IMR-90 (cell line): ENCODE measurements around the gene WWP2. TPM values are rescaled to one million over a fixed set of nuclear protein-coding genes. Genes with fewer than 3 reads are reported as not detected.
A peak's percentile ranks its signal among the peaks of the same experiment; 100 is the strongest.
"Not testable (repeated sequence)": the region's sequence is repeated elsewhere in the genome, so short reads cannot be mapped to it uniquely, and the experiment has no call there.

Source experiments
- ATAC-seq: fragments of 200-7000 bp; cut with Tn5 transposase; 2 replicates; pipeline ENCODE4 v1.9.1; 2020; ENCODE audit warnings: low read depth, mild to moderate bottlenecking, moderate library complexity
- BruUV-seq: library from RNA; stranded (reverse); fragments of 400-500 nt; replicated peaks from 2 replicates; lab custom pipeline; 2021; lab: Mats Ljungman, UMichigan
- CTCF ChIA-PET: fragments of 300-600 bp; formaldehyde crosslinking; extraction: SDS; loops from one replicate; lab custom pipeline; 2021; ENCODE audit warnings: antibody characterized with exemption; lab: Yijun Ruan, JAX
- POLR2A ChIA-PET: fragments of 300-600 bp; sonication (Branson Sonifier 250); formaldehyde crosslinking; loops from one replicate; lab custom pipeline; 2022; ENCODE audit warnings: antibody characterized with exemption; ENCODE audit not compliant: unreplicated experiment; lab: Charles Lee
- DNase-seq: peaks from one replicate; pipeline ENCODE4 v3.0.0; 2013
- H2AFZ ChIP-seq: replicated peaks from 2 replicates; pipeline ENCODE3; 2013; ENCODE audit warnings: low read length, mild to moderate bottlenecking; ENCODE audit not compliant: poor library complexity
- H2AK5ac ChIP-seq: 2 replicates; pipeline ENCODE4 v1.6.1; 2013; ENCODE audit warnings: low read depth, low read length, inconsistent platforms
- H2AK9ac ChIP-seq: replicated peaks from 2 replicates; pipeline ENCODE3; 2013; ENCODE audit warnings: mild to moderate bottlenecking, low read depth, low read length, moderate library complexity; ENCODE audit not compliant: poor library complexity
- H2BK120ac ChIP-seq: 2 replicates; pipeline ENCODE4 v1.6.1; 2013; ENCODE audit warnings: low read depth, low read length, inconsistent platforms
- H2BK15ac ChIP-seq: 3 replicates; pipeline ENCODE4 v1.6.1; 2013; ENCODE audit warnings: low read depth, low read length, inconsistent platforms
- H2BK20ac ChIP-seq: 2 replicates; pipeline ENCODE4 v1.6.1; 2013; ENCODE audit warnings: low read depth, mild to moderate bottlenecking, inconsistent platforms, low read length, moderate library complexity
- H2BK5ac ChIP-seq: 2 replicates; pipeline ENCODE4 v1.6.1; 2013; ENCODE audit warnings: mild to moderate bottlenecking, low read depth, low read length, inconsistent platforms; ENCODE audit not compliant: poor library complexity, severe bottlenecking
- H3K14ac ChIP-seq: replicated peaks from 2 replicates; pipeline ENCODE4 v1.6.1; 2013; ENCODE audit warnings: low read depth, low read length, inconsistent platforms
- H3K18ac ChIP-seq: 2 replicates; pipeline ENCODE4 v1.6.1; 2013; ENCODE audit warnings: low read depth, low read length, control low read depth
- H3K23ac ChIP-seq: 2 replicates; pipeline ENCODE4 v1.6.1; 2013; ENCODE audit warnings: low read depth, low read length, inconsistent platforms
- H3K27ac ChIP-seq: 2 replicates; pipeline ENCODE4 v1.5.1; 2013; ENCODE audit warnings: mild to moderate bottlenecking, control low read depth, low read length; ENCODE audit not compliant: insufficient read depth
- H3K27me3 ChIP-seq: 2 replicates; pipeline ENCODE4 v1.6.1; 2013; ENCODE audit warnings: low read length; ENCODE audit not compliant: control insufficient read depth, insufficient read depth
- H3K36me3 ChIP-seq: 2 replicates; pipeline ENCODE4 v1.6.1; 2013; ENCODE audit warnings: low read length, mixed read lengths; ENCODE audit not compliant: control insufficient read depth, insufficient read depth
- H3K4ac ChIP-seq: 2 replicates; pipeline ENCODE4 v1.6.1; 2013; ENCODE audit warnings: low read depth, low read length, inconsistent platforms
- H3K4me1 ChIP-seq: 2 replicates; pipeline ENCODE4 v1.6.1; 2013; ENCODE audit warnings: low read length, mixed read lengths; ENCODE audit not compliant: control insufficient read depth, insufficient read depth
- H3K4me2 ChIP-seq: 2 replicates; pipeline ENCODE4 v1.6.1; 2013; ENCODE audit warnings: low read depth, mild to moderate bottlenecking, control low read depth, low read length, moderate library complexity
- H3K4me3 ChIP-seq: 2 replicates; pipeline ENCODE4 v1.5.1; 2013; ENCODE audit warnings: low read depth, mild to moderate bottlenecking, control low read depth, low read length, moderate library complexity; ENCODE audit not compliant: insufficient read depth
- H3K56ac ChIP-seq: 2 replicates; pipeline ENCODE4 v1.6.1; 2013; ENCODE audit warnings: low read length, inconsistent platforms; ENCODE audit not compliant: insufficient read depth; ENCODE audit errors: extremely low read depth
- H3K79me1 ChIP-seq, 2 experiments: 2 replicates each; pipeline ENCODE4 v1.6.1; 2013; ENCODE audit warnings: low read length in 2 of 2, inconsistent platforms in 1 of 2, low read depth in 1 of 2
- H3K9ac ChIP-seq: 2 replicates; pipeline ENCODE4 v1.6.1; 2013; ENCODE audit warnings: low read depth, low read length, control low read depth
- H3K9me1 ChIP-seq: 2 replicates; pipeline ENCODE4 v1.6.1; 2013; ENCODE audit warnings: low read length, inconsistent platforms; ENCODE audit not compliant: insufficient read depth
- H3K9me3 ChIP-seq: 2 replicates; pipeline ENCODE4 v1.6.1; 2013; ENCODE audit warnings: low read length; ENCODE audit not compliant: control insufficient read depth, insufficient read depth
- H4K20me1 ChIP-seq: 2 replicates; pipeline ENCODE4 v1.6.1; 2013; ENCODE audit warnings: low read length, inconsistent platforms; ENCODE audit not compliant: insufficient read depth
- H4K5ac ChIP-seq: 2 replicates; pipeline ENCODE4 v1.6.1; 2013; ENCODE audit warnings: mild to moderate bottlenecking, low read depth, low read length, control low read depth
- H4K8ac ChIP-seq, 2 experiments: 2 replicates each; pipeline ENCODE4 v1.6.1; 2013; ENCODE audit warnings: low read depth in 2 of 2, low read length in 2 of 2, control low read depth in 1 of 2, inconsistent platforms in 1 of 2
- H4K91ac ChIP-seq: 2 replicates; pipeline ENCODE4 v1.6.1; 2013; ENCODE audit warnings: low read depth, low read length, inconsistent platforms; ENCODE audit not compliant: insufficient read depth
- WGBS, 2 experiments: methylation state at CpG; one replicate each; pipeline versions ENCODE4 v1.1.5 to v1.1.7; 2013; ENCODE audit warnings: missing lambda C conversion rate in 2 of 2; ENCODE audit not compliant: insufficient read length in 1 of 2; ENCODE audit errors: extremely low coverage in 2 of 2; 5-methylcytosine and 5-hydroxymethylcytosine counted together
- dilution Hi-C: fragments of 300-500 bp; cut with HindIII; formaldehyde crosslinking; loops from one replicate; pipeline ENCODE4 v1.14.3; 2018; ENCODE audit warnings: low sequenced_read_pairs; ENCODE audit not compliant: unreplicated experiment
- in situ Hi-C: fragments of 300-500 bp; cut with MboI; formaldehyde crosslinking; loops from 3 replicates; pipeline ENCODE4 v1.14.3; 2019; ENCODE audit warnings: low sequenced_read_pairs, inconsistent platforms, mixed read lengths
- intact Hi-C: fragments of 100-400 bp; cut with micrococcal nuclease; formaldehyde crosslinking; loops from 2 replicates; pipeline ENCODE4 v1.10.0; 2022
- polyA plus RNA-seq, 3 experiments: library from polyadenylated mRNA; depleted of rRNA; stranded (reverse); fragments of >200 nt; gene quantifications; 2 replicates each; pipeline ENCODE4 v1.2.3, GENCODE V29; 2012; ENCODE audit warnings: low replicate concordance in 1 of 3
- total RNA-seq: library from RNA; depleted of rRNA; stranded (reverse); fragments of >200 nt; gene quantifications from 2 replicates; pipeline ENCODE4 v1.2.3, GENCODE V29; 2012

WWP2 gene
- total and polyA plus RNA-seq, 2 of the 4 experiments (the other 2 are of a cell fraction), result 12.7 to 13.7 TPM

- WGBS, 2 experiments, result 0% methylated on average over 2 of the region's 68 CpGs; no CpG with 5 or more reads in 1 of the 2 experiments
- H3K36me3 ChIP-seq, H2AK9ac ChIP-seq, H4K91ac ChIP-seq, H3K4me3 ChIP-seq, in situ Hi-C loops, H4K20me1 ChIP-seq, H2AK5ac ChIP-seq, H2BK15ac ChIP-seq, intact Hi-C loops, H3K9ac ChIP-seq, H4K8ac ChIP-seq, H2BK120ac ChIP-seq, H3K56ac ChIP-seq, H3K79me1 ChIP-seq, H3K4me2 ChIP-seq, H3K18ac ChIP-seq, CTCF ChIA-PET, H2BK20ac ChIP-seq, H3K23ac ChIP-seq, H3K4ac ChIP-seq, H3K9me3 ChIP-seq, H2BK5ac ChIP-seq, H3K27ac ChIP-seq, H3K27me3 ChIP-seq, H3K14ac ChIP-seq, H3K9me1 ChIP-seq, H2AFZ ChIP-seq, H4K5ac ChIP-seq, H3K4me1 ChIP-seq, POLR2A ChIA-PET, DNase-seq, BruUV-seq, dilution Hi-C loops: not testable (repeated sequence)
- ATAC-seq, result peak; percentile 95
Observed at GRCh38 chr16:69964960-69965660, 203.0 kb downstream of the WWP2 start.

- H3K9ac ChIP-seq, H2BK120ac ChIP-seq, in situ Hi-C loops, DNase-seq, H3K9me3 ChIP-seq, dilution Hi-C loops, H2BK5ac ChIP-seq, H3K56ac ChIP-seq, H3K14ac ChIP-seq, H2BK20ac ChIP-seq, H3K23ac ChIP-seq, H4K8ac ChIP-seq, intact Hi-C loops, H3K27ac ChIP-seq, H3K79me1 ChIP-seq, H3K4ac ChIP-seq, H3K4me2 ChIP-seq, BruUV-seq, H4K5ac ChIP-seq, H3K4me1 ChIP-seq, H4K20me1 ChIP-seq, H3K4me3 ChIP-seq, H4K91ac ChIP-seq, H2BK15ac ChIP-seq, H3K36me3 ChIP-seq, POLR2A ChIA-PET, H3K18ac ChIP-seq, CTCF ChIA-PET, H2AK5ac ChIP-seq, H3K27me3 ChIP-seq, H3K9me1 ChIP-seq, H2AK9ac ChIP-seq, H2AFZ ChIP-seq: not testable (repeated sequence)
- peak; percentile 34; the same call in 1 of the 2 replicates for ATAC-seq
- no CpG with 5 or more reads among the region's 24 CpGs for WGBS, 2 experiments
Observed at GRCh38 chr16:69965661-69966054, 203.5 kb downstream of the WWP2 start.
